Stimulated activated naive B cell treated with anti-CD40 and anti-IgM and Interleukin-4, amounts not matched to agents 10 μg/mL and 1 μg/mL and 100 μg/mL, for 72 hours (primary cell): ENCODE results near the gene ABHD16A.
"Not testable (repeated sequence)": the region's sequence is repeated elsewhere in the genome, so short reads cannot be mapped to it uniquely, and the experiment has no call there.

Experiments
- ATAC-seq, 2 donors: fragments of 150-1000 bp; cut with Tn5 transposase; replicated peaks; 2 replicates each; pipeline ENCODE4 v1.10.0; 2021; ENCODE audit warnings: moderate library complexity in 1 of 2
- DNase-seq: peaks from one replicate; pipeline ENCODE4 v3.0.0; 2021
- H3K27ac Mint-ChIP-seq: one replicate; pipeline ENCODE4 v1.8.0; 2022; ENCODE audit warnings: mild to moderate bottlenecking, mixed read lengths
- H3K27me3 Mint-ChIP-seq, 2 donors: one replicate each; pipeline ENCODE4 v1.8.0; 2022; ENCODE audit warnings: mixed read lengths in 2 of 2
- H3K36me3 Mint-ChIP-seq, 2 donors: one replicate each; pipeline ENCODE4 v1.8.0; 2022; ENCODE audit warnings: mixed read lengths in 2 of 2, mild to moderate bottlenecking in 1 of 2
- H3K4me1 Mint-ChIP-seq, 2 donors: one replicate each; pipeline ENCODE4 v1.8.0; 2022; ENCODE audit warnings: mixed read lengths in 2 of 2, mild to moderate bottlenecking in 1 of 2
- H3K4me3 Mint-ChIP-seq, 2 donors: one replicate each; pipeline ENCODE4 v1.8.0; 2022; ENCODE audit warnings: mild to moderate bottlenecking in 2 of 2, mixed read lengths in 2 of 2, moderate library complexity in 1 of 2
- H3K9me3 Mint-ChIP-seq, 2 donors: one replicate each; pipeline ENCODE4 v1.8.0; 2022; ENCODE audit warnings: mixed read lengths in 2 of 2, mild to moderate bottlenecking in 1 of 2

ABHD16A gene

GRCh38 chr6:31712296-31712695 lies 9.2 kb upstream of the ABHD16A start:
- Mint-ChIP-seq H3K4me3 (no peak overlapping the region), H3K9me3 (no peaks in the 10 kb centered on the region), H3K36me3 (no peaks in the 10 kb centered on the region), H3K27ac (no peak overlapping the region), H3K27me3 (no peaks in the 10 kb centered on the region), H3K4me1 (peaks cover 9 to 19% of the 10 kb centered on the region in 2 donors)
- peak; percentile 73 to 76 for ATAC-seq
- DNase-seq = no peak

DNA sequence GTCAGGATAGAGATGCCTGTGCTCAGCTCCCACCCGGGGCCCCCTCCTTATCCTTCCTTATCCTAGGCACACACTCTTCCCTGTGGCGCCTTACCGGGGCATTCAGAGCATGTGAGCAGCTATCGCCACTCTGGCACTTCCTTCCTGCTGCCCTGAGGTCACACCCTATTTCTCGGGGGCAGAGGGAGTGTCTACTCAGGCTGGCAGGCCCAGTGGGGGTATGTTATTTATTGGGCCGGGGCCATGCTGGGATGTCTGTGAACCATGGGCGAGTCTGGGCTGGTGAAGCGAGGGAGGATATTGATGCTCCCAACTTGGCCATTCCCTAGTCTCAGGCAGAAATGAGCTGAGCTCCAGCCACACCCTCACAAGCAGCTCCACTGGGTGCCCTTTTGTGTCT lies 8.1 kb upstream of the ABHD16A start:
- Mint-ChIP-seq H3K27me3 (no peaks in the 10 kb centered on the region), H3K27ac (no peak overlapping the region), H3K36me3 (no peaks in the 10 kb centered on the region), H3K4me1 (peaks cover 9 to 19% of the 10 kb centered on the region in 2 donors), H3K4me3 (no peak overlapping the region), H3K9me3 (no peaks in the 10 kb centered on the region)
- DNase-seq (no peak), ATAC-seq (no peak)

GRCh38 chr6:31710523-31711219 lies 7.5 kb upstream of the ABHD16A start:
- Mint-ChIP-seq H3K27me3 (no peaks in the 10 kb centered on the region), H3K4me1 (peaks cover 9 to 19% of the 10 kb centered on the region in 2 donors), H3K9me3 (no peaks in the 10 kb centered on the region), H3K36me3 (no peaks in the 10 kb centered on the region), H3K4me3 (no peak overlapping the region), H3K27ac (no peak overlapping the region)
- no peak for DNase-seq
- no peak for ATAC-seq

GRCh38 chr6:31709157-31709556 lies 6.0 kb upstream of the ABHD16A start:
- H3K36me3 Mint-ChIP-seq, DNase-seq, H3K4me3 Mint-ChIP-seq, H3K9me3 Mint-ChIP-seq, ATAC-seq, H3K27ac Mint-ChIP-seq, H3K27me3 Mint-ChIP-seq: not testable (repeated sequence)
- H3K4me1 Mint-ChIP-seq = peaks cover 9 to 19% of the 10 kb centered on the region in 2 donors

GRCh38 chr6:31708224-31708623 lies 5.1 kb upstream of the ABHD16A start:
- DNase-seq (no peak), ATAC-seq (no peak)
- no peaks in the 10 kb centered on the region for H3K36me3 Mint-ChIP-seq
- no peaks in the 10 kb centered on the region for H3K27me3 Mint-ChIP-seq
- no peak overlapping the region for H3K4me3 Mint-ChIP-seq
- peaks cover 11 to 24% of the 10 kb centered on the region in 2 donors for H3K4me1 Mint-ChIP-seq
- no peak overlapping the region for H3K27ac Mint-ChIP-seq
- H3K9me3 Mint-ChIP-seq = no peaks in the 10 kb centered on the region

- Mint-ChIP-seq H3K36me3 (peaks cover under 1% of the 10 kb centered on the region in 2 donors), H3K27ac (no peak overlapping the region), H3K27me3 (no peaks in the 10 kb centered on the region), H3K9me3 (no peaks in the 10 kb centered on the region), H3K4me1 (peaks cover 11 to 25% of the 10 kb centered on the region in 2 donors), H3K4me3 (no peak overlapping the region)
- DNase-seq (no peak), ATAC-seq (no peak)
These were observed 4.6 kb upstream of the ABHD16A start for GRCh38 chr6:31707701-31708100.

- H3K27ac Mint-ChIP-seq = peak within 1 kb of the TSS; percentile 47
- ATAC-seq (no peak), DNase-seq (no peak)
- peaks cover 4 to 7% of the 10 kb centered on the region in 2 donors for H3K36me3 Mint-ChIP-seq
- H3K4me3 Mint-ChIP-seq = no peak within 1 kb of the TSS
- no peaks in the 10 kb centered on the region for H3K27me3 Mint-ChIP-seq
- peaks cover 15 to 28% of the 10 kb centered on the region in 2 donors for H3K4me1 Mint-ChIP-seq
- H3K9me3 Mint-ChIP-seq = no peaks in the 10 kb centered on the region
These were observed 3.5 kb upstream of the ABHD16A start, which contains the start of gene LY6G6F for GRCh38 chr6:31706599-31706998. Gene LY6G6F (plus strand): TSS chr6:31706866. CDS start chr6:31706907, 41 bp downstream.

GRCh38 chr6:31705931-31706330 lies 2.8 kb upstream of the ABHD16A start:
- H3K4me3 Mint-ChIP-seq = no peak overlapping the region

DNA sequence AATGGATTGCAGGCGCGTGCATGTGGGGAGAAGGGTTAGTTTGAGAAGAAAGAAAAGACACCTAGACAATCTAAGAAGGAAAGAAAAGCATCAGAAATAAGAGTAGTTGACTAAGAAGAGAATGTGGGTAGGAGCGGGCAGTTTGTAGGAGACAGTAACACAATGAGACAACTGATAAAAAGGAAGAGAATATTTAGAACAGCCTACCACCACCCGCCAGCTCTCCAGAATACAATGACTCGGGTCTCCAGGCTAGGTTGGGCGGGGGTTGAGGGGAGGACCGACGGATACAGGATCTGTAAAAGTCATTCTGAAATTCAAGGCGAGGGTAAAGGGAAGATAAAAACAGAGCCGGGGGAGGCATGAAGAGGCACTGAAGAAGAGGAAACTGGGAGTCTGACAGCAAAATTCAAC lies 712 bp downstream of the ABHD16A start:
- peaks cover 7 to 18% of the 10 kb centered on the region in 2 donors for H3K36me3 Mint-ChIP-seq
- peak overlapping the region; percentile 98 for H3K27ac Mint-ChIP-seq
- H3K9me3 Mint-ChIP-seq = no peaks in the 10 kb centered on the region
- H3K4me1 Mint-ChIP-seq = peaks cover 20 to 25% of the 10 kb centered on the region in 2 donors
- H3K4me3 Mint-ChIP-seq = peak overlapping the region; percentile 96 to 99
- H3K27me3 Mint-ChIP-seq = no peaks in the 10 kb centered on the region
- peak; percentile 17 to 29 for ATAC-seq
- no peak for DNase-seq

More at GRCh38 chr6:31705931-31706330, 2.8 kb upstream of the ABHD16A start:
- Mint-ChIP-seq H3K27me3 (no peaks in the 10 kb centered on the region), H3K4me1 (peaks cover 18 to 30% of the 10 kb centered on the region in 2 donors), H3K36me3 (peaks cover 4 to 11% of the 10 kb centered on the region in 2 donors), H3K27ac (no peak overlapping the region), H3K9me3 (no peaks in the 10 kb centered on the region)
- DNase-seq = no peak
- ATAC-seq = no peak

DNA sequence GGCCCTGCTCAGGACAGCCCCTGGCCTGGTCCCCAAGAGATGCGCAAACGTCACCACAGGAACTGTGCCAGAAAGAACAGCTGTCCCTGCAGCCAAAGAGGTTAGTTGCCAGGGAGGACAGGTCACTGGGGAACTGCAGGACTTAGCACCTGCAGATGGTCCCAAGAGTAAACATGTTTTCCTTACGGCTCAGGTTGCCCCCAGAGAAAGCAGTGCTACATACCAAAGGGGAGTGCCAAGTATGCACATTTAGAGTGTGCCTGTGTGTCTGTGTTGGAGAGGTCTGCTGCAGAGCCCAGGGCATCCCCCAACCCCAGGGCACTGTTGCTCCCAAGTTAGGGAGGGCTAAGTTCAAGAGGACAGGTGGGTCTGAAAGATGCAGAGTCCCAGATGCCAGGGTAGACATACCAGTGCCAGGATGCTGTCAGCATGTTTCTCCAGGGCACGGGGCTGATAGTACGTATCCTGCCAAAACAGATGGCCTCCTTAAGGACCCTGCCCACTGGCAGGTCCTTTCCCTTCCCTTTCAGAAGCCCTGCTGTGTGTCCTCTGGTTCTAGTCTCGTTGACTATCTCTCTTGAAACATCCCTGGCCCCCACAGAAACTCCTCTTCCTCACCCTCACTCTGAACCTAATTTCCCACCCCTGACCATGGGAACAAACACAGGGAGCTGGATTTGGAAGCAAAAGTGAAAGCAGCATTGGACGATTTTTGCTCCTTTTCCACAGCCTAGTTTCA lies 1.3 kb downstream of the ABHD16A start:
- Mint-ChIP-seq H3K9me3 (no peaks in the 10 kb centered on the region), H3K4me3 (peak overlapping the region; percentile 96 to 99), H3K27ac (peak overlapping the region; percentile 98), H3K4me1 (peaks cover 22 to 25% of the 10 kb centered on the region in 2 donors), H3K36me3 (peaks cover 9 to 22% of the 10 kb centered on the region in 2 donors), H3K27me3 (no peaks in the 10 kb centered on the region)
- DNase-seq = no peak
- no peak for ATAC-seq

GRCh38 chr6:31700740-31701401 lies 2.3 kb downstream of the ABHD16A start:
- Mint-ChIP-seq H3K27me3 (no peaks in the 10 kb centered on the region), H3K36me3 (peaks cover 9 to 28% of the 10 kb centered on the region in 2 donors), H3K27ac (peak overlapping the region; percentile 48), H3K4me1 (peaks cover 22 to 25% of the 10 kb centered on the region in 2 donors), H3K9me3 (no peaks in the 10 kb centered on the region), H3K4me3 (peak overlapping the region; percentile 4 to 50)
- no peak for DNase-seq
- ATAC-seq = no peak

GRCh38 chr6:31697555-31697954 lies 5.6 kb downstream of the ABHD16A start:
- no peak for DNase-seq
- peak overlapping the region; percentile 21 for H3K27ac Mint-ChIP-seq
- H3K36me3 Mint-ChIP-seq = peaks cover 19 to 35% of the 10 kb centered on the region in 2 donors
- H3K4me3 Mint-ChIP-seq = no peak overlapping the region
- no peaks in the 10 kb centered on the region for H3K9me3 Mint-ChIP-seq
- no peaks in the 10 kb centered on the region for H3K27me3 Mint-ChIP-seq
- ATAC-seq = no peak
- peaks cover 19% of the 10 kb centered on the region in 2 donors for H3K4me1 Mint-ChIP-seq

GRCh38 chr6:31693535-31693934 lies 9.6 kb downstream of the ABHD16A start:
- Mint-ChIP-seq H3K36me3 (peaks cover 39 to 53% of the 10 kb centered on the region in 2 donors), H3K27me3 (no peaks in the 10 kb centered on the region)
- no peak for DNase-seq

GRCh38 chr6:31692886-31693285 lies 10.2 kb downstream of the ABHD16A start:
- Mint-ChIP-seq H3K36me3 (peaks cover 41 to 59% of the 10 kb centered on the region in 2 donors), H3K4me3 (no peak overlapping the region), H3K27ac (no peak overlapping the region), H3K27me3 (no peaks in the 10 kb centered on the region), H3K9me3 (no peaks in the 10 kb centered on the region), H3K4me1 (peaks cover 23 to 24% of the 10 kb centered on the region in 2 donors)
- ATAC-seq (no peak), DNase-seq (no peak)

More at GRCh38 chr6:31693535-31693934, 9.6 kb downstream of the ABHD16A start:
- no peak overlapping the region for H3K4me3 Mint-ChIP-seq
- peaks cover 23 to 24% of the 10 kb centered on the region in 2 donors for H3K4me1 Mint-ChIP-seq
- H3K9me3 Mint-ChIP-seq = no peaks in the 10 kb centered on the region
- ATAC-seq = no peak
- no peak overlapping the region for H3K27ac Mint-ChIP-seq
